ENCODE results near the gene SLC12A6. TPM values are rescaled to one million over a fixed set of nuclear protein-coding genes. Genes with fewer than 3 reads are reported as not detected.

Gene SLC12A6
- total RNA-seq, 1 experiment from 2014 or later = 8.9 TPM

DNA sequence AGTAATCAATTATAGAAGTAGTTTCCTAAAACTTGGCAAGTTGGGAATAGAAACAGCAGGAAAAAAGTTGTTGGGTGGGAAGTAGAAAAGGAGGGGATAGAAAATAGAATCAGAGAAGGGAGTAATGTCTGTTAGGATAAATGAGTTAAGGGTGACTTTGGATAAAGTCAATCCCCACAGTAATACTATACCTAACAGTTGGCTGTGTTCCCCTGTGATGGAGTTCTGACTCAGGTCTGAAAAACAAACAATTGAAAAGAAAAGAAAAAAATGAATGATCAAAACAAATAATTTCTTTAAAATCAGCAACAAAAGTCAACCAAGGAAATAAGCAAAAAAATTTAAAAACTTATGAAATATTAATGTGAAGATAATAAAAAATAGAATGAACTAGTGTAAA, 62.4 kb downstream of the SLC12A6 start:
- TF ChIP-seq, protein P1, sequence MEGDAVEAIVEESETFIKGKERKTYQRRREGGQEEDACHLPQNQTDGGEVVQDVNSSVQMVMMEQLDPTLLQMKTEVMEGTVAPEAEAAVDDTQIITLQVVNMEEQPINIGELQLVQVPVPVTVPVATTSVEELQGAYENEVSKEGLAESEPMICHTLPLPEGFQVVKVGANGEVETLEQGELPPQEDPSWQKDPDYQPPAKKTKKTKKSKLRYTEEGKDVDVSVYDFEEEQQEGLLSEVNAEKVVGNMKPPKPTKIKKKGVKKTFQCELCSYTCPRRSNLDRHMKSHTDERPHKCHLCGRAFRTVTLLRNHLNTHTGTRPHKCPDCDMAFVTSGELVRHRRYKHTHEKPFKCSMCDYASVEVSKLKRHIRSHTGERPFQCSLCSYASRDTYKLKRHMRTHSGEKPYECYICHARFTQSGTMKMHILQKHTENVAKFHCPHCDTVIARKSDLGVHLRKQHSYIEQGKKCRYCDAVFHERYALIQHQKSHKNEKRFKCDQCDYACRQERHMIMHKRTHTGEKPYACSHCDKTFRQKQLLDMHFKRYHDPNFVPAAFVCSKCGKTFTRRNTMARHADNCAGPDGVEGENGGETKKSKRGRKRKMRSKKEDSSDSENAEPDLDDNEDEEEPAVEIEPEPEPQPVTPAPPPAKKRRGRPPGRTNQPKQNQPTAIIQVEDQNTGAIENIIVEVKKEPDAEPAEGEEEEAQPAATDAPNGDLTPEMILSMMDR (IDR thresholded peaks at IDR 0.05; ENCODE audit: insufficient read depth in 1 of 2, low read depth in 1 of 2, low read length in 1 of 2, severe bottlenecking in 1 of 2, unreplicated experiment in 1 of 2) = no peak
- no peaks in the 10 kb centered on the region for H3K9me3 Mint-ChIP-seq (ENCODE audit: unreplicated experiment)
- no peak overlapping the region for H3K4me3 Mint-ChIP-seq (ENCODE audit: unreplicated experiment)
- Histone ChIP-seq H3K4me1 (no peaks in the 10 kb centered on the region), H3K9me3 (no peaks in the 10 kb centered on the region), H3K36me3 (ENCODE audit: control insufficient read depth, insufficient read depth, low read length) (no peaks in the 10 kb centered on the region), H3K27me3 (replicated peaks; ENCODE audit: control insufficient read depth, insufficient read depth, low read length) (no peaks in the 10 kb centered on the region), H3K4me3 (ENCODE audit: low read depth, low read length) (no peak overlapping the region)
- intact Hi-C loops (cut with micrococcal nuclease; ENCODE audit: unreplicated experiment) = no loop called here
- no peaks in the 10 kb centered on the region for H3K36me3 Mint-ChIP-seq (ENCODE audit: insufficient read depth, unreplicated experiment)
- ChIA-PET CTCF (no interaction called here), POLR2A (no interaction called here)
- no TSS peak for BruUV-seq (replicated peaks)
- H3K27ac Mint-ChIP-seq (ENCODE audit: unreplicated experiment) = no peak overlapping the region
- no peaks in the 10 kb centered on the region for H3K4me1 Mint-ChIP-seq (ENCODE audit: low read depth, unreplicated experiment)
- no peak for DNase-seq
- no peaks in the 10 kb centered on the region for H3K27me3 Mint-ChIP-seq (ENCODE audit: insufficient read depth, unreplicated experiment)

DNA sequence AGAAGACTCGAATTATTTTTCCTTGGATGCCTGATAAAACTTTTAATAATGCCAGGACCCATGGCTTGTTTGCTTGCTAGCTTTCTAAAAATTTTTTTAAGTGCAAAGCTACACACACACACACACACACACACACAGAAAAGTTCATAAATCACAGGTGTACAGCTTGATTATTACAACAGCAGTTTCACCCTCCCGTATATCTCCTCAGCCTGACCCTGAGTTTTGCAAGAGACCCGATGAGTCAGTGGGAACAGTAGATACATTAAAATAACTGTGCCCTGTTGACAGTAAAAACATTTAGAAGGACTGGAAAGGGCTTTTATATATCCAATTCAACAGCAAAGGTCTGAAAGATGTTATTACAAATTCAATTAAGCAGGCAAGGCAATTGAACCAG, 66.1 kb downstream of the SLC12A6 start:
- DNase-seq = no peak
- TF ChIP-seq, protein P1 (IDR thresholded peaks at IDR 0.05; ENCODE audit: insufficient read depth in 1 of 2, low read depth in 1 of 2, low read length in 1 of 2, severe bottlenecking in 1 of 2, unreplicated experiment in 1 of 2) = no peak
- H3K9me3 ChIP-seq = no peaks in the 10 kb centered on the region
- no peak overlapping the region for H3K4me3 ChIP-seq (ENCODE audit: low read depth, low read length)
- Mint-ChIP-seq H3K27me3 (ENCODE audit: insufficient read depth, unreplicated experiment) (no peaks in the 10 kb centered on the region), H3K36me3 (ENCODE audit: insufficient read depth, unreplicated experiment) (no peaks in the 10 kb centered on the region), H3K27ac (ENCODE audit: unreplicated experiment) (no peak overlapping the region), H3K4me3 (ENCODE audit: unreplicated experiment) (no peak overlapping the region), H3K4me1 (ENCODE audit: low read depth, unreplicated experiment) (no peaks in the 10 kb centered on the region), H3K9me3 (ENCODE audit: unreplicated experiment) (no peaks in the 10 kb centered on the region)
- no peaks in the 10 kb centered on the region for H3K36me3 ChIP-seq (ENCODE audit: control insufficient read depth, insufficient read depth, low read length)
- H3K4me1 ChIP-seq = no peaks in the 10 kb centered on the region
- H3K27me3 ChIP-seq (replicated peaks; ENCODE audit: control insufficient read depth, insufficient read depth, low read length) = no peaks in the 10 kb centered on the region
- intact Hi-C loops (cut with micrococcal nuclease; ENCODE audit: unreplicated experiment) = no loop called here
- no TSS peak for BruUV-seq (replicated peaks)
- POLR2A ChIA-PET = no interaction called here
- CTCF ChIA-PET = no interaction called here

DNA sequence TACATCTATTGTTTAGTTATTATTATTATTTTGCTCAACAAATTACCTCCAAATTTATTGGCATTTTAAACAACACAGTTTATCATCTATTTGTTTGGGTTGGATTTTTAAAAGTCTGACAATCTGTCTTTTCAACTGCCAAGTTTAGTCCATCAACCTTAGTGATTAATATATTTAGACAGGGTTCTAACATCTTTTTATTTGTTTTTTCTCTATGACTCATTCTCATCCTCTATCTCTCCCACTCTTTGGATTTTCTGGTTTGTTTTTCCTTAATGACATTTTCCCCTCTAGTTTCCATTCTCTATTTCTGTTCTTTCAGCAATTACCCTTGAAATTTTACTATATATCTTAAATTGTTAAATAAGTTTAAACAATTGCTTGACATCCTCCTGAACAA, 70.8 kb downstream of the SLC12A6 start:
- CTCF ChIA-PET = no interaction called here
- DNase-seq = no peak
- BruUV-seq (replicated peaks) = no TSS peak
- H3K4me1 Mint-ChIP-seq (ENCODE audit: low read depth, unreplicated experiment) = no peaks in the 10 kb centered on the region
- no peaks in the 10 kb centered on the region for H3K36me3 Mint-ChIP-seq (ENCODE audit: insufficient read depth, unreplicated experiment)
- Histone ChIP-seq H3K9me3 (no peaks in the 10 kb centered on the region), H3K27me3 (replicated peaks; ENCODE audit: control insufficient read depth, insufficient read depth, low read length) (no peaks in the 10 kb centered on the region), H3K4me1 (peaks cover 8% of the 10 kb centered on the region), H3K36me3 (ENCODE audit: control insufficient read depth, insufficient read depth, low read length) (no peaks in the 10 kb centered on the region), H3K4me3 (ENCODE audit: low read depth, low read length) (no peak overlapping the region)
- no peak overlapping the region for H3K27ac Mint-ChIP-seq (ENCODE audit: unreplicated experiment)
- H3K9me3 Mint-ChIP-seq (ENCODE audit: unreplicated experiment) = no peaks in the 10 kb centered on the region
- H3K27me3 Mint-ChIP-seq (ENCODE audit: insufficient read depth, unreplicated experiment) = no peaks in the 10 kb centered on the region
- intact Hi-C loops (cut with micrococcal nuclease; ENCODE audit: unreplicated experiment) = no loop called here
- no peak overlapping the region for H3K4me3 Mint-ChIP-seq (ENCODE audit: unreplicated experiment)
- POLR2A ChIA-PET = no interaction called here
- TF ChIP-seq, protein P1 (IDR thresholded peaks at IDR 0.05; ENCODE audit: insufficient read depth in 1 of 2, low read depth in 1 of 2, low read length in 1 of 2, severe bottlenecking in 1 of 2, unreplicated experiment in 1 of 2) = no peak

Data from Caco-2 (cell line).